IMR-90 (cell line): ENCODE results near the gene NKX2-3. TPM values are rescaled to one million over a fixed set of nuclear protein-coding genes. Genes with fewer than 3 reads are reported as not detected.

Source experiments
- FOS ChIP-seq: fragments of 150-350 bp; IDR thresholded peaks from 2 replicates; pipeline ENCODE4 v1.6.1; 2016; ENCODE audit warnings: low read depth, low read length
- NFE2L2 ChIP-seq: fragments of 150-350 bp; IDR thresholded peaks from 2 replicates; pipeline ENCODE4 v1.6.1; 2016; ENCODE audit warnings: low read depth, mild to moderate bottlenecking, low read length
- RFX5 ChIP-seq: IDR thresholded peaks from 2 replicates; pipeline ENCODE4 v1.8.0; 2012; ENCODE audit warnings: low read depth, mild to moderate bottlenecking, low read length, moderate library complexity
- polyA plus RNA-seq, 3 experiments: library from polyadenylated mRNA; depleted of rRNA; stranded (reverse); fragments of >200 nt; gene quantifications; 2 replicates each; pipeline ENCODE4 v1.2.3, GENCODE V29; 2012; ENCODE audit warnings: low replicate concordance in 1 of 3
- total RNA-seq: library from RNA; depleted of rRNA; stranded (reverse); fragments of >200 nt; gene quantifications from 2 replicates; pipeline ENCODE4 v1.2.3, GENCODE V29; 2012
- TF ChIP-seq, protein P1 (sequence below): fragments of 150-350 bp; IDR thresholded peaks from 2 replicates; pipeline ENCODE4 v1.6.1; 2017; ENCODE audit warnings: mild to moderate bottlenecking, antibody characterized with exemption, low read length, low read depth

NKX2-3 gene
- total and polyA plus RNA-seq, 2 of the 4 experiments (the other 2 are of a cell fraction) = not detected

DNA sequence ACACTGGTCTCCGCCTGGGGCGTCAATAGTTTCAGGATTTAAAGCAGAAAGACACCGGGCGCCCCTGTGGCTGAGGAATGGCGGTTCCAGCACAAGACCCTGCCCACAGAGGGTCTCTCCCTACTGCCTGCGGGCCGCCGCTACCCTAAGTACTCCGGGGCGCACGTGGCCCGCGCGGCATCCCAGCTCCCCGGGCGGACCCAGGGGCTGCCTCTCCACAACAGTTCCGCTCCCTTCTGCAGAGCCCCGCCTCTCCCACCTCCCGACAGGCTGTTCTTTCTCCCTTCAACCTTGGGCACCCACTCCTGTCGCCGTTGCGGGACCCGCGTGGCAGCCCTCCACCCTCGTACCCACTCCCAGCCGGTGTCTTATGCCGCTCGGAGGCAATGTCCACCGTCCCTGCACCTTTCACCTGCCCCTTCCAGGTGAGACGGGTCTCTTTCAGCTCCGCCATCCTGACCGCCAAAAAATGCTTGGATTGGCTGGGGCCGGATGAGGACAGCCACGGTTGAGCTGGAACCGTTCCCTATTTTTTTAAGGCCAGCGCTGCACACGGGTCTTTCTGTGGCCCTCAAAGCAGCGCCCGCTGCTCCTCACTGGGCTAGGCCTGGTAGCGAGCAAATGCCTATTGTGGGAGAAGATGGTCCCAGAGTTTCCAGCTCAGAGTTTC is 1.6 kb upstream of the NKX2-3 start (continued):
- no peak for TF ChIP-seq RFX5
- TF ChIP-seq, protein P1, sequence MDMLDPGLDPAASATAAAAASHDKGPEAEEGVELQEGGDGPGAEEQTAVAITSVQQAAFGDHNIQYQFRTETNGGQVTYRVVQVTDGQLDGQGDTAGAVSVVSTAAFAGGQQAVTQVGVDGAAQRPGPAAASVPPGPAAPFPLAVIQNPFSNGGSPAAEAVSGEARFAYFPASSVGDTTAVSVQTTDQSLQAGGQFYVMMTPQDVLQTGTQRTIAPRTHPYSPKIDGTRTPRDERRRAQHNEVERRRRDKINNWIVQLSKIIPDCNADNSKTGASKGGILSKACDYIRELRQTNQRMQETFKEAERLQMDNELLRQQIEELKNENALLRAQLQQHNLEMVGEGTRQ = no peak
- no peak for TF ChIP-seq FOS
- no peak for TF ChIP-seq NFE2L2
